Left ventricle myocardium inferior (tissue), 1 donor: ENCODE results near the gene ADAMTS4. TPM values are rescaled to one million over a fixed set of nuclear protein-coding genes. Genes with fewer than 3 reads are reported as not detected.
A peak's percentile ranks its signal among the peaks of the same experiment; 100 is the strongest.

Experiments used
- DNase-seq: peaks from one replicate; pipeline ENCODE4 v3.0.0-alpha.2; 2020
- H3K27ac ChIP-seq: fragments of 200-600 bp; replicated peaks from 2 replicates; pipeline ENCODE4 v1.8.0; 2021
- H3K27me3 ChIP-seq: fragments of 200-600 bp; 2 replicates; pipeline ENCODE4 v1.8.0; 2021; ENCODE audit warnings: low read depth
- H3K36me3 ChIP-seq: fragments of 200-600 bp; 2 replicates; pipeline ENCODE4 v1.8.0; 2021
- H3K4me1 ChIP-seq: fragments of 200-600 bp; 2 replicates; pipeline ENCODE4 v1.8.0; 2021
- H3K4me3 ChIP-seq: fragments of 200-600 bp; 2 replicates; pipeline ENCODE4 v1.8.0; 2021; ENCODE audit warnings: mild to moderate bottlenecking, moderate library complexity
- H3K9me3 ChIP-seq: fragments of 200-600 bp; replicated peaks from 2 replicates; pipeline ENCODE4 v1.8.0; 2021
- CTCF ChIP-seq: fragments of 200-600 bp; IDR thresholded peaks from 2 replicates; pipeline ENCODE4 v1.8.0; 2021; ENCODE audit warnings: antibody characterized with exemption, mild to moderate bottlenecking, borderline replicate concordance
- intact Hi-C: fragments of 100-400 bp; cut with micrococcal nuclease; formaldehyde crosslinking; loops from one replicate; pipeline ENCODE4 v1.11.0; 2022
- total RNA-seq: library from RNA; stranded (reverse); fragmentation: NEBNext Ultra II Directional; extraction: Animal tissue kit (Norgen Biotek cat#: 25700); gene quantifications from one replicate; pipeline ENCODE4 v1.2.1, GENCODE V29; 2021
- donor health status: DM: no; HTN: yes; CAD: no; lungs with severe emphysema.

ADAMTS4 gene
- total RNA-seq, 1 donor from 2014 or later = 14.1 TPM

- peaks cover 40% of the 10 kb centered on the region for H3K36me3 ChIP-seq
- H3K4me1 ChIP-seq = peaks cover 48% of the 10 kb centered on the region
- no peaks in the 10 kb centered on the region for H3K27me3 ChIP-seq
- intact Hi-C loops = no loop called here
- peak; percentile 35 for TF ChIP-seq CTCF
- H3K9me3 ChIP-seq = no peaks in the 10 kb centered on the region
- H3K4me3 ChIP-seq = peak within 1 kb of the TSS; percentile 94
- H3K27ac ChIP-seq = peak within 1 kb of the TSS; percentile 95
- DNase-seq = peak; percentile 95
These were observed 39.6 kb downstream of the ADAMTS4 start, which contains the start of gene USP21 for GRCh38 chr1:161159087-161159912. TSS of gene USP21 (plus strand) at chr1:161159500. CDS start at chr1:161160641, 1,141 bp downstream.

GRCh38 chr1:161158316-161159010 is 40.4 kb downstream of the ADAMTS4 start:
- H3K27me3 ChIP-seq = no peaks in the 10 kb centered on the region
- peaks cover 34% of the 10 kb centered on the region for H3K36me3 ChIP-seq
- intact Hi-C loops = no loop called here
- peak overlapping the region; percentile 94 for H3K4me3 ChIP-seq
- peak overlapping the region; percentile 95 for H3K27ac ChIP-seq
- H3K4me1 ChIP-seq = peaks cover 56% of the 10 kb centered on the region
- no peak for TF ChIP-seq CTCF
- H3K9me3 ChIP-seq = no peaks in the 10 kb centered on the region
- DNase-seq = no peak

- no peak for TF ChIP-seq CTCF
- H3K9me3 ChIP-seq = no peaks in the 10 kb centered on the region
- intact Hi-C loops = no loop called here
- no peaks in the 10 kb centered on the region for H3K27me3 ChIP-seq
- no peak overlapping the region for H3K4me3 ChIP-seq
- no peak for DNase-seq
- peaks cover 28% of the 10 kb centered on the region for H3K36me3 ChIP-seq
- peaks cover 62% of the 10 kb centered on the region for H3K4me1 ChIP-seq
- H3K27ac ChIP-seq = no peak overlapping the region
These were observed 41.0 kb downstream of the ADAMTS4 start for GRCh38 chr1:161157867-161158266.

GRCh38 chr1:161153682-161154337 is 45.0 kb downstream of the ADAMTS4 start, which contains the start of gene UFC1:
TSS of gene UFC1 (plus strand) at chr1:161153978. CDS start at chr1:161153998, 20 bp downstream.
- H3K9me3 ChIP-seq = no peaks in the 10 kb centered on the region
- peaks cover 21% of the 10 kb centered on the region for H3K36me3 ChIP-seq
- peak within 1 kb of the TSS; percentile 97 for H3K27ac ChIP-seq
- peak; percentile 73 for DNase-seq
- H3K27me3 ChIP-seq = no peaks in the 10 kb centered on the region
- peak within 1 kb of the TSS; percentile 96 for H3K4me3 ChIP-seq
- H3K4me1 ChIP-seq = peaks cover 30% of the 10 kb centered on the region
- intact Hi-C loops = no loop called here
- no peak for TF ChIP-seq CTCF

- H3K36me3 ChIP-seq = peaks cover 17% of the 10 kb centered on the region
- TF ChIP-seq CTCF = no peak
- peaks cover 25% of the 10 kb centered on the region for H3K4me1 ChIP-seq
- no peaks in the 10 kb centered on the region for H3K27me3 ChIP-seq
- DNase-seq = no peak
- H3K9me3 ChIP-seq = no peaks in the 10 kb centered on the region
- intact Hi-C loops = no loop called here
- peak overlapping the region; percentile 97 for H3K27ac ChIP-seq
- H3K4me3 ChIP-seq = peak overlapping the region; percentile 96
These were observed 45.7 kb downstream of the ADAMTS4 start for GRCh38 chr1:161153176-161153575.
